D721Med (cell line): ENCODE measurements around the gene ZNF462.

Experiments
- DNase-seq: peaks from one replicate; pipeline ENCODE4 v3.0.0; 2011; ENCODE audit warnings: low spot score; ENCODE audit not compliant: insufficient read length
- FAIRE-seq: peaks from 2 replicates; lab custom pipeline; 2011; peaks lifted over from hg19 to GRCh38; lab: Jason Lieb, UNC
- TF ChIP-seq, protein P1 (sequence below): IDR thresholded peaks from 2 replicates; pipeline ENCODE4 v1.5.1; 2012; ENCODE audit warnings: mild to moderate bottlenecking, control low read depth; ENCODE audit not compliant: insufficient read depth; ENCODE audit errors: missing control alignments

ZNF462 gene

DNA sequence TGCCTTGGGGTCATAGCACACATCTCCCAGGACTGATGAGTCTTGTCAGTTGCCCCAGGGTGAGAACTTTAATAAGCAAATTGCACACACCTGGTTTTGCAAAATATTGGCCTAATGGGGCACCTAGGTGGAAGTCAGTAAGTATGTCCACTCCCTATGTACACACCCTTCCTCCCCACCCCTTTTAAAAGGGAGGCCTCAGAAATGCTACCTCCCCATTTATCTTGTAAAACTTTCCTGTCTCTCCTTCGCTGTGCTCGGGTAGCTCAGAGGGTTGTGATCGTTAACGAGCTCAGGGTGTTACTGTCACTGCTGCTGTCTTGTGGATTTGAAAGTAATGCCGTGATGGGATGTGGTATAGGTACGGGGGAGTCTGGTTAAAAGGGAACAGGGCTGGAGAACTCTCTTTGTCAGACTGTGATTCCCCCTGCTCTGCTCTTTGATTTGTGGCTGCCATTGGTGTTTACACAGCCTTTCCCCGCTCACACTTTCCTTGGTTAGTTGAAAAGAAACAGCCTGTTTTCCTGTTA is 26.2 kb downstream of the ZNF462 start:
- TF ChIP-seq, protein P1, sequence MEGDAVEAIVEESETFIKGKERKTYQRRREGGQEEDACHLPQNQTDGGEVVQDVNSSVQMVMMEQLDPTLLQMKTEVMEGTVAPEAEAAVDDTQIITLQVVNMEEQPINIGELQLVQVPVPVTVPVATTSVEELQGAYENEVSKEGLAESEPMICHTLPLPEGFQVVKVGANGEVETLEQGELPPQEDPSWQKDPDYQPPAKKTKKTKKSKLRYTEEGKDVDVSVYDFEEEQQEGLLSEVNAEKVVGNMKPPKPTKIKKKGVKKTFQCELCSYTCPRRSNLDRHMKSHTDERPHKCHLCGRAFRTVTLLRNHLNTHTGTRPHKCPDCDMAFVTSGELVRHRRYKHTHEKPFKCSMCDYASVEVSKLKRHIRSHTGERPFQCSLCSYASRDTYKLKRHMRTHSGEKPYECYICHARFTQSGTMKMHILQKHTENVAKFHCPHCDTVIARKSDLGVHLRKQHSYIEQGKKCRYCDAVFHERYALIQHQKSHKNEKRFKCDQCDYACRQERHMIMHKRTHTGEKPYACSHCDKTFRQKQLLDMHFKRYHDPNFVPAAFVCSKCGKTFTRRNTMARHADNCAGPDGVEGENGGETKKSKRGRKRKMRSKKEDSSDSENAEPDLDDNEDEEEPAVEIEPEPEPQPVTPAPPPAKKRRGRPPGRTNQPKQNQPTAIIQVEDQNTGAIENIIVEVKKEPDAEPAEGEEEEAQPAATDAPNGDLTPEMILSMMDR = no peak
- no peak for FAIRE-seq

DNA sequence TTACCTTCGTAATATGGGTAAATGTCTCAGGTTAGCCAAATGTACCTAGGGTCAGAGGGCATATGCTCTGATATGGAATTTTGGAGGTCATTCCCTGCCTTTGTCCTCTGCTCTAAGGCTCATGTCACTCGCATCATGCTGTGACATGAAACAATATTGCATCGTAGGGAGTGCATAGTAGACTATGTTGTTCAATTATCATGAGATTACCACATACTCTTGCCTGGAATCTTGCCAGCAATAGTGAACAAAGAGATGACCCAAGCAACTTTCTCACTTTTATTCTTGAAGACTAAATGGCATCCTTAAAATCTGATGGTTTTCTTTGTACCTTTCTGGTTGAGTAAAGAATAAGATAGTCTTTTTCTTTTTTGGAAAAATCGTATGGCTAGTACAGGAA is 27.6 kb downstream of the ZNF462 start:
- TF ChIP-seq, protein P1 = no peak
- FAIRE-seq = no peak
- DNase-seq = no peak

More for the DNA sequence above, 26.2 kb downstream of the ZNF462 start:
- DNase-seq = no peak

DNA sequence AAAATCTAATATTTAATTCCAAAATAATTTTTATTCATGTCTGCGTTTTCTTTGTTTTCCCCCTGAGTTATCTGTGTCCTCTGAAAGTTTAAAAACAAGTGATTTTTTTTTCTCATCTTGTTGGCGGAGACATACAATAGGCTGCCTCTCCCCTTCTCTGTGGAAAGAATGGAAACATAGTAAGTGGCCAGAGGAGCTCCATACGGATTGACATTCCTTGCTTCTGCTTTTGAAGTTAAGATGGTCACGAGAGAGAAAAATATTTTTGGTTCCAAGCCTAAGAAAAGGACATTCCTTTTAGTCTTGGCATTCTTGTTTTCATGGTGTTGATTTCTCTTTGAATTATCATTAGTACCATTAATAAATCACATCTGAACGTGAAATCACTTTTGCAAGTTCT is 28.3 kb downstream of the ZNF462 start:
- no peak for FAIRE-seq
- TF ChIP-seq, protein P1 = no peak
- DNase-seq = no peak

DNA sequence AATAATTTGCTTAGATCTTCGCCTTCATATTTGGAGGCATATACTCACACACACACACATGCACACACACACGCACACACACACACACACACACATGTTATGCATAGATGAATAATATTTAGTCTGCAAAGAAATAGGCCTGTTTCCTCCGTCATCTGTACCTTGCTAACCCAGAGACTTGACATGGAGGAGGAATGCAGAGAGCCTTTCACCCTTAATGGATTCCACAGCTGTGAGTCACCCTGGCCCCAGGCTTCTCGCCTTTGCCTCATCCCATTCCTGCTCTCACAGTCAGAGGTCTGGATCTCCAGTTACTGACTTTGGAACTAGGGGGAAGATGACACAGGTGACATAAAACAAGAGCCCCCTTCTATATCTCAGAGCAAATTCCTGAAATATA is 29.7 kb downstream of the ZNF462 start:
- FAIRE-seq (no peak), DNase-seq (no peak)

DNA sequence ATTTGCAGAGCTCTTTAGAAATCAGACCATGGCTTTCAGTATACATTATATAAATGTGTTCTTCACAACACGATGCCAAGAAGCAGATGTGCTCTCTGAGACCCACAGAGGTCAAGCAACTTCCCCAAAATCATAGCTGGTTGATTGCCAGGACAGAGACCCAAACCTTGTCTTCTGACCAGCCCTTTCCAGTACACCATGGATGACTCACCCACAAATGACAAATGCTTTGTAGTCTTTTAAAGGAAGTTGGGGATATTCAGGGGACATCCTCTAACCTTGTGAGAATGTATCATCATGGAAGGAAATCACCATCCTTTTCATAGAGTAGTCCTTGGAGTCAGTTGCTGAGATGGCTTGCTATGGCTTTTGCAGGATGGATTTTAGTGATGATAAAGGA is 30.1 kb downstream of the ZNF462 start:
- no peak for DNase-seq
- TF ChIP-seq, protein P1 = no peak
- FAIRE-seq = no peak

More for the DNA sequence above, 29.7 kb downstream of the ZNF462 start:
- TF ChIP-seq, protein P1 = no peak

DNA sequence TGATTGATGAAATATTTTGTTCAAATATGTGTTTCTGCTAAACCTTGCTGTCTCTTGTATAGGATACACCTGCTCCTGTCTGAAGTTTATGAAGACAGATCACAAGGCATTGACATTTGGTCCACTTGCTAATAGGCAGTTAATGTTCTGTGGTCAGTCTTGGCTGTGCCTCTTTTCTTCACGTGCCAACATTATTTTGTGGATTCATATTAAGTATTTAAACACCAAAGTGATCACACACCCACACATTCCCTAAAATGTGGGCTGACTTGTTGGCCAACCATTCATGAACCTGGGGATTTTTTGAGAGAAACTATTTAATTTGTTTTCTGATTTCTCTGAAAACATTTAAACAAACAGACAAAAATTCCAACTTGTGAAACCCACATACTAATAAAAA is 33.7 kb downstream of the ZNF462 start:
- TF ChIP-seq, protein P1 = no peak
- no peak for DNase-seq
- FAIRE-seq = no peak

DNA sequence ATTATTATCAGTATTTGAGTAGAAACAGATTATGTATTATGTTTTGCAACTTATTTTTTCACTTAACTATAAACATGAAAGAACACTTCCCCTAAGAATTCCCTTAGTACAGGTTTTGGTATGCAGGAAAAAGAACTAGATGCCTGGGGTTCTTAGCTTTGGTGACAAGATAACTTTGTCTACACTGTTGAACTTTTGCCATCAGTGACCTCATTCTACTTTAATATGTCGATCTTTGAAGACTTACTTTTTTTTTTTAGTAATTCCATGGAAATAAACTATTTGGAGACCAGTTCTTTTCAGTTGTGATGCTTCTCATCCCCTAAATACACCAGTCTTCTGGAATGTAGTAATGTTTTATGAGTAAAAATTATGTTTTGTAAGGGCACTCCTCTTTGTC is 34.3 kb downstream of the ZNF462 start:
- TF ChIP-seq, protein P1 = no peak
- FAIRE-seq = no peak
- no peak for DNase-seq
